ENCODE results near the gene VANGL1. TPM values are rescaled to one million over a fixed set of nuclear protein-coding genes. Genes with fewer than 3 reads are reported as not detected.
A peak's percentile ranks its signal among the peaks of the same experiment; 100 is the strongest.

Gene VANGL1
- total and polyA plus RNA-seq, 2 of the 13 experiments (the other 11 are each of a cell fraction or from before 2014, with no cell fraction given), result 5.3 to 9.4 TPM

DNA sequence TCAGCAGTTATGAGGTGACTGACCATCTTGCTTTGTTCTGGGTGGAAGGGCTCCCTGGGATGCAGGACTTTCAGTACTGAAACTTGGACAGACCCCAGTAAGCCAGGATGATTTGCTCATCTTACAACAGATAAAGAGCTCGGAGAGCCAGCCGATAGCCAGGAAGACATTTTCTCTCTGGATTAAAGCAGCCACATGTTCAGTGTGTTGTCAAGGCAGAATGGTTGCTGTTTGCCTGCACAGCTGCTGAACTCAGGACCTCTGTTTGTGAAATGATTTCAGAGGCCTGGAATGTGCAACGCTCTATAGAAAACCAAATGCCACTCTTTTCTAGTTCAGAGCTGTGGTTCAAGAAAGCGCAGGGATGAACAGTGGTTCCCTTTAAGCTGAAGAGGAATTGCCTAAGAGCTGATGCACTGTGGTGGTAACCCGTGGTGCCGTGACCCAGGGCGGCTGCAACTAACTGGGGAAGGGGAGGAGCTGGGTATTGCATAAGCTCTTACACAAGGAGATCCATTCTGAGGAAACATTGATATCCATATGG lies 86.0 kb downstream of the VANGL1 start (continued):
- TF ChIP-seq, protein P1, sequence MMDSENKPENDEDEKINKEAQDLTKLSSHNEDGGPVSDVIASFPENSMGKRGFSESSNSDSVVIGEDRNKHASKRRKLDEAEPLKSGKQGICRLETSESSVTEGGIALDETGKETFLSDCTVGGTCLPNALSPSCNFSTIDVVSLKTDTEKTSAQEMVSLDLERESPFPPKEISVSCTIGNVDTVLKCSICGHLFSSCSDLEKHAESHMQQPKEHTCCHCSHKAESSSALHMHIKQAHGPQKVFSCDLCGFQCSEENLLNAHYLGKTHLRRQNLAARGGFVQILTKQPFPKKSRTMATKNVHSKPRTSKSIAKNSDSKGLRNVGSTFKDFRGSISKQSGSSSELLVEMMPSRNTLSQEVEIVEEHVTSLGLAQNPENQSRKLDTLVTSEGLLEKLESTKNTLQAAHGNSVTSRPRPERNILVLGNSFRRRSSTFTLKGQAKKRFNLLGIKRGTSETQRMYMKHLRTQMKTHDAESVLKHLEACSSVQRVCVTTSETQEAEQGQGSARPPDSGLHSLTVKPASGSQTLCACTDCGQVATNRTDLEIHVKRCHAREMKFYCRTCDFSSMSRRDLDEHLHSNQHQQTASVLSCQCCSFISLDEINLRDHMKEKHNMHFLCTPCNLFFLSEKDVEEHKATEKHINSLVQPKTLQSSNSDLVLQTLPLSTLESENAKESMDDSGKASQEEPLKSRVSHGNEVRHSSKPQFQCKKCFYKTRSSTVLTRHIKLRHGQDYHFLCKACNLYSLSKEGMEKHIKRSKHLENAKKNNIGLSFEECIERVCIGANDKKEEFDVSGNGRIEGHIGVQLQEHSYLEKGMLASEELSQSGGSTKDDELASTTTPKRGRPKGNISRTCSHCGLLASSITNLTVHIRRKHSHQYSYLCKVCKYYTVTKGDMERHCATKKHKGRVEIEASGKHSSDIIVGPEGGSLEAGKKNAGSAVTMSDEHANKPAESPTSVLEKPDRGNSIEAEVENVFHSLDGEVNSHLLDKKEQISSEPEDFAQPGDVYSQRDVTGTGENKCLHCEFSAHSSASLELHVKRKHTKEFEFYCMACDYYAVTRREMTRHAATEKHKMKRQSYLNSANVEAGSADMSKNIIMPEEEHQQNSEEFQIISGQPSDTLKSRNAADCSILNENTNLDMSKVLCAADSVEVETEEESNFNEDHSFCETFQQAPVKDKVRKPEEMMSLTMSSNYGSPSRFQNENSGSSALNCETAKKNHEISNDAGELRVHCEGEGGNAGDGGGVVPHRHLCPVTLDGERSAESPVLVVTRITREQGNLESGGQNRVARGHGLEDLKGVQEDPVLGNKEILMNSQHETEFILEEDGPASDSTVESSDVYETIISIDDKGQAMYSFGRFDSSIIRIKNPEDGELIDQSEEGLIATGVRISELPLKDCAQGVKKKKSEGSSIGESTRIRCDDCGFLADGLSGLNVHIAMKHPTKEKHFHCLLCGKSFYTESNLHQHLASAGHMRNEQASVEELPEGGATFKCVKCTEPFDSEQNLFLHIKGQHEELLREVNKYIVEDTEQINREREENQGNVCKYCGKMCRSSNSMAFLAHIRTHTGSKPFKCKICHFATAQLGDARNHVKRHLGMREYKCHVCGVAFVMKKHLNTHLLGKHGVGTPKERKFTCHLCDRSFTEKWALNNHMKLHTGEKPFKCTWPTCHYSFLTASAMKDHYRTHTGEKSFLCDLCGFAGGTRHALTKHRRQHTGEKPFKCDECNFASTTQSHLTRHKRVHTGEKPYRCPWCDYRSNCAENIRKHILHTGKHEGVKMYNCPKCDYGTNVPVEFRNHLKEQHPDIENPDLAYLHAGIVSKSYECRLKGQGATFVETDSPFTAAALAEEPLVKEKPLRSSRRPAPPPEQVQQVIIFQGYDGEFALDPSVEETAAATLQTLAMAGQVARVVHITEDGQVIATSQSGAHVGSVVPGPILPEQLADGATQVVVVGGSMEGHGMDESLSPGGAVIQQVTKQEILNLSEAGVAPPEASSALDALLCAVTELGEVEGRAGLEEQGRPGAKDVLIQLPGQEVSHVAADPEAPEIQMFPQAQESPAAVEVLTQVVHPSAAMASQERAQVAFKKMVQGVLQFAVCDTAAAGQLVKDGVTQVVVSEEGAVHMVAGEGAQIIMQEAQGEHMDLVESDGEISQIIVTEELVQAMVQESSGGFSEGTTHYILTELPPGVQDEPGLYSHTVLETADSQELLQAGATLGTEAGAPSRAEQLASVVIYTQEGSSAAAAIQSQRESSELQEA (CRISPR knock-in tag; IDR thresholded peaks at IDR 0.05; ENCODE audit: not compliant biosample characterization), result no peak
- no peak for TF ChIP-seq NAIF1 (CRISPR knock-in tag; IDR thresholded peaks at IDR 0.05; ENCODE audit: borderline replicate concordance)
- TF ChIP-seq RXRA (CRISPR knock-in tag; IDR thresholded peaks at IDR 0.05), result peak; percentile 36; the same call in 1 of the 2 replicates
- TF ChIP-seq KDM2A (CRISPR knock-in tag; IDR thresholded peaks at IDR 0.05; ENCODE audit: borderline replicate concordance, low read depth), result no peak
- TF ChIP-seq IKZF4 (CRISPR knock-in tag; IDR thresholded peaks at IDR 0.05; ENCODE audit: borderline replicate concordance, low read depth, not compliant biosample characterization), result no peak
- TF ChIP-seq, protein P2, sequence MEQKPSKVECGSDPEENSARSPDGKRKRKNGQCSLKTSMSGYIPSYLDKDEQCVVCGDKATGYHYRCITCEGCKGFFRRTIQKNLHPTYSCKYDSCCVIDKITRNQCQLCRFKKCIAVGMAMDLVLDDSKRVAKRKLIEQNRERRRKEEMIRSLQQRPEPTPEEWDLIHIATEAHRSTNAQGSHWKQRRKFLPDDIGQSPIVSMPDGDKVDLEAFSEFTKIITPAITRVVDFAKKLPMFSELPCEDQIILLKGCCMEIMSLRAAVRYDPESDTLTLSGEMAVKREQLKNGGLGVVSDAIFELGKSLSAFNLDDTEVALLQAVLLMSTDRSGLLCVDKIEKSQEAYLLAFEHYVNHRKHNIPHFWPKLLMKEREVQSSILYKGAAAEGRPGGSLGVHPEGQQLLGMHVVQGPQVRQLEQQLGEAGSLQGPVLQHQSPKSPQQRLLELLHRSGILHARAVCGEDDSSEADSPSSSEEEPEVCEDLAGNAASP (CRISPR knock-in tag; IDR thresholded peaks at IDR 0.05; ENCODE audit: borderline replicate concordance), result 0 out of 2 replicates have a peak, but pooled peaks have one; percentile 40
- TF ChIP-seq, protein P3, sequence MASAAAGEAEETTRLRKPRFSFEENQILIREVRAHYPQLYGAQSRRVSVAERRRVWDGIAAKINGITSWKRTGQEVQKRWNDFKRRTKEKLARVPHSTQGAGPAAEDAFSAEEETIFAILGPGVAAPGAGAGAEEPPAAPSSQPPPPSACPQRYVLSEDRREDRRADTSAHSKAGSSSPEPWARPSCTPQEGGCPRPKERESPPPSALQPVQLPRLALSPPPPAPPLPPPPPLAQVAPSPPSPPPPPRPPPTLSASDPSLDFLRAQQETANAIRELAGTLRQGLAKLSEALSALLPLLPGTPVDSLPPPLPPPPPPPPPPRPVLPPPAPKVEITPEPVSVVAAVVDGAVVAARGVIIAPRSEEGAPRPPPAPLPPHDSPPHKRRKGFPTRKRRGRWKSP (CRISPR knock-in tag; IDR thresholded peaks at IDR 0.05), result 0 out of 2 replicates have a peak, but pooled peaks have one; percentile 22
- TF ChIP-seq TEAD3 (CRISPR knock-in tag; optimal IDR thresholded peaks at IDR 0.05; ENCODE audit: borderline replicate concordance), result peak; percentile 89
- TF ChIP-seq, protein P4, sequence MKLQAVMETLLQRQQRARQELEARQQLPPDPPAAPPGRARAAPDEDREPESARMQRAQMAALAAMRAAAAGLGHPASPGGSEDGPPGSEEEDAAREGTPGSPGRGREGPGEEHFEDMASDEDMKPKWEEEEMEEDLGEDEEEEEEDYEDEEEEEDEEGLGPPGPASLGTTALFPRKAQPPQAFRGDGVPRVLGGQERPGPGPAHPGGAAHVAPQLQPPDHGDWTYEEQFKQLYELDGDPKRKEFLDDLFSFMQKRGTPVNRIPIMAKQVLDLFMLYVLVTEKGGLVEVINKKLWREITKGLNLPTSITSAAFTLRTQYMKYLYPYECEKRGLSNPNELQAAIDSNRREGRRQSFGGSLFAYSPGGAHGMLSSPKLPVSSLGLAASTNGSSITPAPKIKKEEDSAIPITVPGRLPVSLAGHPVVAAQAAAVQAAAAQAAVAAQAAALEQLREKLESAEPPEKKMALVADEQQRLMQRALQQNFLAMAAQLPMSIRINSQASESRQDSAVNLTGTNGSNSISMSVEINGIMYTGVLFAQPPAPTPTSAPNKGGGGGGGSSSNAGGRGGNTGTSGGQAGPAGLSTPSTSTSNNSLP (IDR thresholded peaks at IDR 0.05; ENCODE audit: low read depth, low read length), result peak; percentile 37; the same call in 1 of the 2 replicates
- TF ChIP-seq NFKB2 (CRISPR knock-in tag; IDR thresholded peaks at IDR 0.05; ENCODE audit: borderline replicate concordance), result no peak
- TF ChIP-seq MAF1 (CRISPR knock-in tag; IDR thresholded peaks at IDR 0.05; ENCODE audit: borderline replicate concordance), result no peak
- TF ChIP-seq CEBPB (IDR thresholded peaks at IDR 0.05; ENCODE audit: borderline replicate concordance, low read depth, low read length), result peak; percentile 95
- TF ChIP-seq ZNF382 (CRISPR knock-in tag; IDR thresholded peaks at IDR 0.05; ENCODE audit: borderline replicate concordance), result no peak
- TF ChIP-seq GZF1 (CRISPR knock-in tag; IDR thresholded peaks at IDR 0.05), result no peak
- no peak for TF ChIP-seq SNAPC2 (CRISPR knock-in tag; IDR thresholded peaks at IDR 0.05)
- TF ChIP-seq, protein P5, sequence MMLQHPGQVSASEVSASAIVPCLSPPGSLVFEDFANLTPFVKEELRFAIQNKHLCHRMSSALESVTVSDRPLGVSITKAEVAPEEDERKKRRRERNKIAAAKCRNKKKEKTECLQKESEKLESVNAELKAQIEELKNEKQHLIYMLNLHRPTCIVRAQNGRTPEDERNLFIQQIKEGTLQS (CRISPR knock-in tag; IDR thresholded peaks at IDR 0.05), result peak; percentile 55
